GOT3 (cell line): ENCODE measurements around the gene VPS4B.
"Not testable (repeated sequence)": the region's sequence is repeated elsewhere in the genome, so short reads cannot be mapped to it uniquely, and the experiment has no call there.

Experiments used
- DNase-seq: peaks from one replicate; lab custom pipeline; 2025; ENCODE audit warnings: mixed read lengths; lab: John Stamatoyannopoulos, UW

The VPS4B gene

DNA sequence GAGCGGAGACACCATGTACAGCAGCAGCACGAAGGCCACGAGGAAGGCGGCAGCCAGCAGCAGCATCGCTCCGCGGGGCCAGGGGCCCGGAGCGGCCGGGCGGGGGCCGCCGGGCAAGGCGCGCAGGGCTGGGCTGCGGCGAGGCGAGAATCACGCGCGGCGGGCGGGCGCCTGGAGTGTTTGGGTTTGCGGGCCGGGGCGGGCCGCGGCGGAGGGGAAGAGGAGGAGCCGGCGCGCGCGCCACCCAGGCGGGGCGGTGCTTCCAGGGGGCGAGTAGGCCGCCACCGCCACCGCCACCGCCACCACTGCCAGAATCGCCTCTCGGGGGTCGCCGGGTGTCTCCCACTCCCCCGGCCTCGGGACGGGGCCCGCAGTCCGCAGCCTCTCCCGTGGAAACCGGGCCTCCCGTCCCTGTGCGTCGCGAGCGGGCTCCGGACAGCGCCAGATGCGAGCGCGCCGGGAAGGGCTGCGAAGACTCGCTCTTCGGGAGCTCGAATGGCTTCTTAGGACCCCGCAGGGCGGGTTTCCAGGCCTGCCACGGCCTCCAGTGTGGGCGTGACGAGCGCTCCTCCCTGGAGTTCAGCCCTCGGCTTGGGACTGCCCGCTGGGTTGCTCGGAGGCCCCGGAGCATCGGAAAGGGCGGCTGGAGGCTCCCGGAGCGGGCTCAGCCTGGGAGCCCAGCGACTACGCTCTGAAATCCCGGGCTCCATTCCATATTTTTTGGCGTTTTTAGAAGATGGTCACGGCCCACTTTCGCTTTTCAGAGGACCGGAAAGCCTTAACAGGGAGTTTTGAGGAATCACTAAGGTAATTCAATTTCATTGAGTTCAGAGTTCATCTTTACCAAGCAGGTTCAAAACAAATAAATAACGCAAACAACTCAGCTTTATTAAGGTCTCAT is 55.0 kb downstream of the VPS4B start, which contains the start of gene KDSR:
TSS of gene KDSR (minus strand) at position 154 of the 901 bp plus-strand sequence. CDS start at position 66, 88 bp downstream.
- peak; percentile 84 for DNase-seq

DNA sequence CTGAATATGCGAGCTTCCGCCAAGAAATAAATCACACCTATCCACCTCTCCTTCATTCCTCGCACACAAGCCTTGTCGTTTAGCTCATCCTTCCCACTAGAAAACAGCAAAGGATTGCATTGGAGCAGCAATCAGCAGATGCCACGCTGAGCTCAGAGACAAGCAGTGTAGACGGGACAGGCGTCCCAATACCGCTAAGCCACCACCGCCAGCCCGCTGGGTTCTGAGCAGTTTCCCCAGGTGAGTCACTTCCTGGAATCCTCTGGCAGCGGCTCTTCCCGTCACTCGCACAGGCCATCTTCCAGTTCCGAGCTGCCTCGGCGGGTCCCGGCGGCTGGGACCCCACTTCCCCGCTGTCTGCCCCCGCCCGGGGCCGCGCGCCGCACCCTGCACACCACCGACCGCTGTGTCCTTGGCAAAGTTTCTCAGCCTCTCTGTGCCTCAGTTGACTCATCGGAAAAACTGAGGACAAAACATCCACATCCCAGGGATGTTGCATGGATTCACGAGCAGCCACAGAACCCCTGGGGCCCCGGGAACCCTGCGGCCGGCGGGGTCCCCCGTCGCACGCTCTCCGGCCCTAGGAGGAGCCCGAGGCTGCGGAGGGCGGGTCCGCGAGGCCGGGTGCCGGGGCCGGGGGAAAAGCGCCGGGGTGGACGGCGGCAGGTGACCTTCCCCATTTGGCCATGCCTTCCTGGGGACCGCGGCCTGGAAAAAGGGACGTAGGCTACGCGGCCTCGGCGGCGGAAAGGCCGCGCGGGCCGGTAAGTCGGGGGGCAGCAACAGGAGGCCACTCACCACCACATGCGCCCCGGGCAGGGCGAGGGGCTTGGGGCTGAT is 55.8 kb downstream of the VPS4B start:
- peak; percentile 4 for DNase-seq

DNA sequence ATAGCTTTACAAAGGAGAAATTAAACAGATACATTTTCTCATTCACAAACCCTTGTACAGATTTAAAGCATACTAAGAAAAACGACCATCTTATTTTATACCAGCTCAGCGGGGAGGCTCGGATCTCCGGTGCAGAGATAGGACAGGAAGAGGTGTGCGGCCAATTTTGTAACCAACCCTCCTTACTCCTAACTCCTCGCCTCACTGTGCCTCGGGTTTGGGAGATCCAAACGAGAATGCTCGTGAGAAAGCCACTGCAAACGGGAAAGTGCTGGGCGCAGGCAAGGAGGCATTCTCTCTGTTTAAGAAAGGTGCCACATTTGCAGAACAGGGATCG is 56.4 kb downstream of the VPS4B start:
- DNase-seq: no peak

DNA sequence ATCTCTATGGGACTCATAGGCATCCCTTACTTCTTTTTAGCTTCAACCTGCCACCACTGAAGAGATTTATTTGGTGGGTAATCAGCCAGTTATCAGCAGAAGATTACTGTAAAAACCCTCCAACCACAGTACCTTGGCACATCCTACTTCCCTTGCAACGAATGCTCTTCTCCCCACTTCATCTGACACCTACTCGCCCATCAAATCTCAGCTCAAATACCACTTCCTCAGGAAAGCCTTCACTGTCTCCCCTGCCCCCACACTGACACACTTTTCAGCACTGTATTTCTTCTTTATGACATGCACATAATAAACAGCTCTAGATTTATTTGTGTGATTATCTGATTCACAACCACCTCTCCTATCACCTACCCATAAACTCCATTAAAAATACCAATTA is 58.3 kb downstream of the VPS4B start:
- DNase-seq: no peak

DNA sequence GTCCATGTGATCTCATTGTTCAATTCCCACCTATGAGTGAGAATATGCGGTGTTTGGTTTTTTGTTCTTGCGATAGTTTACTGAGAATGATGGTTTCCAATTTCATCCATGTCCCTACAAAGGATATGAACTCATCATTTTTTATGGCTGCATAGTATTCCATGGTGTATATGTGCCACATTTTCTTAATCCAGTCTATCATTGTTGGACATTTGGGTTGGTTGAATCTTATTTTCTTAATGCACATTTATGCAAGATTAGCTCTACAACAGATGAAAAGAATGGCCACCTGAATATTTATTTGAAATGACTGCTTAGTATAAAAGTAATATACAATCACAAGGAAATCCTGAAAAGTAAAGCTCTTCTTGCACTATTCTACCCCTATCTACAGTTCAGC is 58.9 kb downstream of the VPS4B start:
- DNase-seq: not testable (repeated sequence)

DNA sequence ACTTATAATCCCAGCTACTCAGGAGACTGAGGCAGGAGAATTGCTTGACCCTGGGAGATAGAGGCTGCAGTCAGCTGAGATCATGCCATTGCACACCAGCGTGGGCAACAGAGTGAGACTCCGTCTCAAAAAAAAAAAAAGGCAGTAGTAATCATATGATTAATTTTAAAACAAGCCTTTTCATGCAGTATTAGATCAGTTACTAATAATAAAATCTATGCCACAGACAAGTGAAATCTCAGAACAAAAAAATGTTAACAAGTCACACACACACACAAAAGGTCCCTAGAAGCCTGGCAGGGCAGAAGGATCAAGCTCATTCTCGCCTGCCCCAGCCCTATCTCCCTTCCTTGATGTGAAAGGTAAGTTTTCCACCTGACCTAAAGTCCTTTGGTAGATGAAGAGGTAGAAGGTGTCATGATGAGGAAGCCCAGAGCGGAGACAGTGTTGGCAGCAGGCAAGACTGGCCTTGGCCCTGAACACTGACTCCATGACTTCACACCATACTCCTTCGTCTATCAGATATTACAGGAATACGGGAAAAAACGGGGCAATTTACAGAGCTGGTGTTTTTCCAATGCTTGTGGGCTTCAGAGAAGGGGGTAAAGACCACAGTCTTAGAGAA is 65.9 kb downstream of the VPS4B start:
- no peak for DNase-seq

DNA sequence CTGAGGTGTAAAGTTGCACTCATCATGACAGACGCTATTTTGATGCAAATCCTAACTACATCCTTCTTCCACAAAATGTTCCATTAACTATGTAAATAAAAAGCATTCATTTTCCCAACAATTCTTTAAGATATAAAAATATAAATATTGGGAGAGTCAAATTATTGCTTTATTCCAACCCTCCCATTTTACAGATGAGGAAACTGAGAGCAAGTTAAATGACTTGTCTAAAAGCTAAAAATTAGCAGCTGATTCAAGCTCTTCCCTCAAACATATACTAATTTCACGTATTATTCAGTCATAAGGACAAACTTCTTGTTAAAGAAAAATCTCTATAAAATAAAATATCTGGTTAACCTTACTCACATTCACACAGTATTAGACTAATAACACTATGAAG is 72.0 kb downstream of the VPS4B start:
- DNase-seq: no peak

DNA sequence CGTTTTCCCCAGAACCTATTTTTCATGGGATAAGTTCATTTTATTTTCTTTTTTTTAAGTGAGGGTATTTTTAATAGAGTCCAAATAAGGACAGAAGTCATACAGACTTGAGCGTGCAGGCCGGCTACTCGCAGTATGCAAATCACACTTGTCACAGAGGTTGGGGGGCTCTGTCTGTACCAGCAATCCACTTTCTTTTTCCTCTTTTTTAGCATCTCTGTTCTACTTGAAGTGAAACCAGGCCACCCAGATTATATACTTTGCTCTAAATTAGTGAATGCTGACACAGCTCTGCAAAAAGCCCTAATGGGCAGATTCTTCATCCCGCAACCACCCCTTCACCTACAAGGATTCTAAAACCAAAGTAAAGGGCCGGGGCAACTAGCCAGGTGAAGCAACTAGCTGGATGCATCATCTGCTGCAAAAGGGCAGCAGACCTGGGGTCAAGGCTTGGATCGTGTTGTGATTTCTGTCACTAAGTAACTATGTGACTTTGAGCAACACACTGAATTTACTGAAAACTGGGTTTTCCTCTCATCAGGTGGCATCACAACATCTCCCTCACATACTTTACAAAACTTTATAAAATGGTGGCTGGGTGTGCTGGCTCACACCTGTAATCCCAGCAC is 73.7 kb downstream of the VPS4B start:
- DNase-seq: no peak

DNA sequence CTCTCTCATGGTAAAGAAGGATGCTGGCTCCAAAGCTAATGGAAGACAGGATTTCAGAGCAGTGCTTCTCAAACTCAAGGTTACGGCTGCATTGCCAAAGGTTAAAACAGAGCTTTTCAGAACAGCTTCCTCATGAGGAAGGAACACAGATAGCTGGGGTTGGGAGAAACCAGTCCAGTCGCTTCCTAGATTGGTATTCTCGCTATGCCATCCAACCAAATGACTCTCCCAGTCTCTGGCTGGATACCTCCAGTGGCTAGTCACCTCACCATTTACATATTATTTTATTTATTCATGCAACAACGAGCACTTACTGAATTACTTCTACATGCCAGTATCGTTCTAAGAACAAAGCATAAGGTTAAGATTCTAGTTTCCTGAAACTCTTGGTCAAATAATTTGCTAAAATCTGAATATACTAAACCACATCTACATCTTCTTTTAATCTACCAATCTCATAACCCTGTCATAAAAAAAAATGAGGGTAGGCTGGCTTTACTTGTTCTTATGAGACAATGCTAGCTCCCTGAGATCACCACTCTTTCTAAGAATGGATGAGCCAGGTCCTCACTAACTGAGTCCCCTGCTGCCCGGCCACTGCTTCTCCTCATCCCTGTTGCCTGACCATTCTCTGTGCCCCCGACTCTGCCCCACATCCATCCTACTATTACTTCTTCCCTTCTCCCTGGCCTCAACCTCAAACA is 75.6 kb downstream of the VPS4B start:
- no peak for DNase-seq

DNA sequence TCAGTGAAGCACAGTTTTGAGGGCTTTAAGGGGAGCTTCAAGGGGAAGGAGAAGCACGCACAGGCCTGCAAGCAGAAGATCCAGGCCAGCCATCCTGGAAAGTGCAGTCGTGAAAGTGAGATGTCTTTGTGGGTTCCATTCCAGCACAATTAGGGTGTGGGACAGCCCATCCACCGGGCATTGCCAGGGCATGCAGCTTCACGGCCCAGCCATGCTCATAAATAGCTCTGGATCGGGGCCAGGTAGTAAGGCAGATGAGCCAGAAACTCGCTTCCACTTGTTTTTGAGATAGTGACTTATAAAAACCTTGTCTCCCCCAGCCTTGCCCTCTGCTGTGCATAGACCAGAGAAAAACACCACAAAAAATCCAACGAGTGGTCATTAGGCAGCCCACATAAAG is 76.2 kb downstream of the VPS4B start:
- no peak for DNase-seq

DNA sequence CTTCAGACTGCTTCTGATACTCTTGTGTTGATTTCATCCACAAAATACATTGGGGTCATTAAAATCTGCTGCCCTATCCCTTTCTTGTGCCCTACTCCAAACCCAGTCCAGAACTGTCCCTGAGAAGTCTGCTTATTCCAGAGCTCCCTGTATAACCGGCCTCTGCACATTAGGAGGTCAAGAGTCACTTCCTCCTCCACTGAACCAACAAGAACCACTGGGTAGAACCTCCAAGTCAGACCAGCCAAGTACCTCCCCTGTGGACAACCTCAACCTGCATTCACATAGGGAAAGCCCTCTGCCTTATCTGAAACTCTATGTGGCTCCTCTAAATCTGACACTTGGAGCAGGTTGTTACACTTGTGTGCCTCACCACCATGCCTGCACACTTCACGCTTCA is 77.4 kb downstream of the VPS4B start:
- DNase-seq: no peak

DNA sequence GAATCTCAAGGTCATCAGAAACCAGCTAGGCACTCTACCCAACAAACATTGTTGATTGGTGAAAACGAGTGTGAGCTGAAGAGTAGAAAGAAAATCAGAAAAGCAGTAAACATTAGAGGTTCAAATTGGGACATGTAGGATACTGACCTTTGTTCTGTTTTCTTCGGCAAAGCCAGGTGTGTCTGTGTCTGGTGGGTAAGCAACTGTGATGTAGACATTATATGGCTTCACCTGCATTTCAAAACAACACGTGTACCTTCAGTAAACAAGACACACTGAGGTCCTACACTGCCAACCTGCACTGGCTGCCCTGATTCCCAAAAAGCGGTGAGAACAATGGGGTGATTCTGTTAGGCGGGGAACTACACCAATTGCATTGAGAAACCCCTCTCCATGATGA is 78.0 kb downstream of the VPS4B start:
- no peak for DNase-seq

DNA sequence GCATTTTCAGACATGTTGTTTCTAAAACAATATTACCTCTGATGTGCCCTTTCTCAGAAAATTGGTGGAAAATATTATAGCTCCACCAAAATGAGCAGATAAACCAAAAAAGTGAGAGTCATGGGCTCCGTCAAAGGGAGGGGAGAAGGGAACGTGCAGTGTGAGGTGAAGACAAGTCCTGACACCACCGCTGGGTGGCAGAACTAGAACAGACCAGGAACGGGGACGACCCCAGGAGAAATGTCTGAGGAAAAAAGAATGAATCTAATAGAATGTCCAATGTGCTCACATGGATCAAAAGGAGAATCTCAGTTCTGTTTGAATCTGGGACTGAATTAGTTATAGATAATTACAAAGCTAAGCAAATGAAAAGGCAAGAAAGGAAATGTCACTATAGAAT is 80.1 kb downstream of the VPS4B start:
- no peak for DNase-seq

DNA sequence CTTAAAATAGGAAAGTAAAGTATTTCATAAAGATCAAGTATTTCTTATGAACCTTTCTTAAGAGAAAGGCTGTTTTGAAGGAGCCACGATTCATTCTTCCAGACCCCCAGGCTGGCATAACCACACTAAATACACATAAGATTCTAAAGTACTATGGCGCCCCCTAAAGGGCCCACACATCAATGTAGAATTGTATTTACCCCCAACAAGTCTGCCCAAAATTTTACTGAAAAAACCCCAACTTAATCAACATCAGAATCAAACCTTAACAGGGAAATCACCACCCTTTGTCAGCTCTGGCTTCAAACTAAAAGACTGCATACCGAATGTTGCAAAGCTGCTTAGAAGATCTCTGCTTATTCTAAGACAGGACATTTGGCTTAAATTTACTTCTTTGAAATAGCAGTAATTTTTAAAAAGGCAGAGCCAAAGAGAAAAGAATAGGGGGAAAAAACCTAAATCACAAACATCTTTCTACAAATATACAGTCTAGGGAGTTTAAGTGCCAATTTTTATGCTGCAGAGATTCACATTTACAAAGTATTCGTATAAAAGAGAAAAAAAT is 82.3 kb downstream of the VPS4B start:
- DNase-seq: no peak
